NCI-H226 (cell line): ENCODE data around the gene TCF7L2.
A peak's percentile ranks its signal among the peaks of the same experiment; 100 is the strongest.
"Not testable (repeated sequence)": the region's sequence is repeated elsewhere in the genome, so short reads cannot be mapped to it uniquely, and the experiment has no call there.

Experiments
- DNase-seq: peaks from one replicate; pipeline ENCODE4 v3.0.0-alpha.2; 2015

The TCF7L2 gene

GRCh38 chr10:113099431-113100183, 149.6 kb downstream of the TCF7L2 start:
- peak; percentile 44 for DNase-seq

GRCh38 chr10:113100281-113100680, 150.2 kb downstream of the TCF7L2 start:
- DNase-seq: no peak

GRCh38 chr10:113103131-113103840, 153.2 kb downstream of the TCF7L2 start:
- no peak for DNase-seq

GRCh38 chr10:113104047-113104446, 154.0 kb downstream of the TCF7L2 start:
- no peak for DNase-seq

- DNase-seq: no peak
Observed at GRCh38 chr10:113108194-113108835, 158.3 kb downstream of the TCF7L2 start.

- DNase-seq: no peak
Observed at GRCh38 chr10:113108948-113109347, 158.9 kb downstream of the TCF7L2 start.

- not testable (repeated sequence) for DNase-seq
Observed at GRCh38 chr10:113109482-113109881, 159.4 kb downstream of the TCF7L2 start.

- DNase-seq: no peak
Observed at GRCh38 chr10:113111260-113111659, 161.2 kb downstream of the TCF7L2 start.

GRCh38 chr10:113111900-113112853, 162.1 kb downstream of the TCF7L2 start:
- peak; percentile 64 for DNase-seq

GRCh38 chr10:113113241-113113640, 163.2 kb downstream of the TCF7L2 start:
- no peak for DNase-seq

- no peak for DNase-seq
Observed at GRCh38 chr10:113113918-113114317, 163.9 kb downstream of the TCF7L2 start.

- no peak for DNase-seq
Observed at GRCh38 chr10:113115556-113115955, 165.5 kb downstream of the TCF7L2 start.

GRCh38 chr10:113118882-113119281, 168.8 kb downstream of the TCF7L2 start:
- DNase-seq: no peak

- no peak for DNase-seq
Observed at GRCh38 chr10:113119801-113120200, 169.8 kb downstream of the TCF7L2 start.

GRCh38 chr10:113121153-113121552, 171.1 kb downstream of the TCF7L2 start:
- DNase-seq: no peak

GRCh38 chr10:113122947-113123346, 172.9 kb downstream of the TCF7L2 start:
- DNase-seq: no peak

- DNase-seq: no peak
Observed at GRCh38 chr10:113124724-113125123, 174.7 kb downstream of the TCF7L2 start.

- DNase-seq: no peak
Observed at GRCh38 chr10:113125612-113126011, 175.6 kb downstream of the TCF7L2 start.

GRCh38 chr10:113126229-113127201, 176.5 kb downstream of the TCF7L2 start:
- peak; percentile 29 for DNase-seq

GRCh38 chr10:113127261-113127900, 177.3 kb downstream of the TCF7L2 start:
- no peak for DNase-seq

- no peak for DNase-seq
Observed at GRCh38 chr10:113127901-113128283, 177.8 kb downstream of the TCF7L2 start.
